ENCODE measurements around the gene TRMT1. TPM values are rescaled to one million over a fixed set of nuclear protein-coding genes. Genes with fewer than 3 reads are reported as not detected.
A peak's percentile ranks its signal among the peaks of the same experiment; 100 is the strongest.

TRMT1 gene
- total RNA-seq, 1 experiment from 2014 or later = 36.5 TPM

DNA sequence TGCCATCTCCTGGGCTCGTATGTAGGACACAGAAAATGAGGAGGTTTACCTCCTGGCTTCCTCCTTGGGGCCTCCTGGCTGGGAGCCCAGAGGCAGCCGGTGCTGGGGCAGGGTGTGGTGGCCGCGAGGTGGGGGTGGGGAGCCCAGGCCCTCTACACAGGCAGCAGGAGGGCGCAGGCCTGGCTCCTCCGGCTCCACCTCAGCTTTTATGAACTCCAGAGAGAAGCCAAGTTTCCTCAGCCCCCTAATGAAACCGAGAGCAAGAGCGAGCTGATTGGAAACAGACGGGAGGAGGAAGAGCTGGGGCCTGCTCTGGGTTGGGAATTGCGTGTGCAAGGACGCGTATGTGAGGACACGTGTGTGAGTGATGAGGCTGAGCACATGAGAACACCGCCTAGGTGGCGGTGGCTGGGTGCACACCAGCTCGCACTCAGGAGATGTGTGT is 37.0 kb downstream of the TRMT1 start:
- Mint-ChIP-seq H3K27me3 (ENCODE audit: unreplicated experiment) (no peaks in the 10 kb centered on the region), H3K4me3 (ENCODE audit: low read depth, unreplicated experiment) (no peak overlapping the region), H3K9me3 (ENCODE audit: low read depth, unreplicated experiment) (no peaks in the 10 kb centered on the region), H3K27ac (ENCODE audit: unreplicated experiment) (no peak overlapping the region), H3K36me3 (ENCODE audit: insufficient read depth, unreplicated experiment) (peaks cover 5% of the 10 kb centered on the region), H3K4me1 (ENCODE audit: low read depth, unreplicated experiment) (peaks cover 21% of the 10 kb centered on the region)
- DNase-seq = peak; percentile 59
- no TSS peak for BruUV-seq (replicated peaks)
- TF ChIP-seq, protein P1, sequence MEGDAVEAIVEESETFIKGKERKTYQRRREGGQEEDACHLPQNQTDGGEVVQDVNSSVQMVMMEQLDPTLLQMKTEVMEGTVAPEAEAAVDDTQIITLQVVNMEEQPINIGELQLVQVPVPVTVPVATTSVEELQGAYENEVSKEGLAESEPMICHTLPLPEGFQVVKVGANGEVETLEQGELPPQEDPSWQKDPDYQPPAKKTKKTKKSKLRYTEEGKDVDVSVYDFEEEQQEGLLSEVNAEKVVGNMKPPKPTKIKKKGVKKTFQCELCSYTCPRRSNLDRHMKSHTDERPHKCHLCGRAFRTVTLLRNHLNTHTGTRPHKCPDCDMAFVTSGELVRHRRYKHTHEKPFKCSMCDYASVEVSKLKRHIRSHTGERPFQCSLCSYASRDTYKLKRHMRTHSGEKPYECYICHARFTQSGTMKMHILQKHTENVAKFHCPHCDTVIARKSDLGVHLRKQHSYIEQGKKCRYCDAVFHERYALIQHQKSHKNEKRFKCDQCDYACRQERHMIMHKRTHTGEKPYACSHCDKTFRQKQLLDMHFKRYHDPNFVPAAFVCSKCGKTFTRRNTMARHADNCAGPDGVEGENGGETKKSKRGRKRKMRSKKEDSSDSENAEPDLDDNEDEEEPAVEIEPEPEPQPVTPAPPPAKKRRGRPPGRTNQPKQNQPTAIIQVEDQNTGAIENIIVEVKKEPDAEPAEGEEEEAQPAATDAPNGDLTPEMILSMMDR (IDR thresholded peaks at IDR 0.05; ENCODE audit: unreplicated experiment) = no peak
- CTCF ChIA-PET = interaction anchor here (0.6 kb wide), 1 partner anchor 194 kb away, joined by 3 read pairs; no protein-coding TSS in a partner anchor
- intact Hi-C loops (cut with micrococcal nuclease; ENCODE audit: unreplicated experiment) = no loop called here

DNA sequence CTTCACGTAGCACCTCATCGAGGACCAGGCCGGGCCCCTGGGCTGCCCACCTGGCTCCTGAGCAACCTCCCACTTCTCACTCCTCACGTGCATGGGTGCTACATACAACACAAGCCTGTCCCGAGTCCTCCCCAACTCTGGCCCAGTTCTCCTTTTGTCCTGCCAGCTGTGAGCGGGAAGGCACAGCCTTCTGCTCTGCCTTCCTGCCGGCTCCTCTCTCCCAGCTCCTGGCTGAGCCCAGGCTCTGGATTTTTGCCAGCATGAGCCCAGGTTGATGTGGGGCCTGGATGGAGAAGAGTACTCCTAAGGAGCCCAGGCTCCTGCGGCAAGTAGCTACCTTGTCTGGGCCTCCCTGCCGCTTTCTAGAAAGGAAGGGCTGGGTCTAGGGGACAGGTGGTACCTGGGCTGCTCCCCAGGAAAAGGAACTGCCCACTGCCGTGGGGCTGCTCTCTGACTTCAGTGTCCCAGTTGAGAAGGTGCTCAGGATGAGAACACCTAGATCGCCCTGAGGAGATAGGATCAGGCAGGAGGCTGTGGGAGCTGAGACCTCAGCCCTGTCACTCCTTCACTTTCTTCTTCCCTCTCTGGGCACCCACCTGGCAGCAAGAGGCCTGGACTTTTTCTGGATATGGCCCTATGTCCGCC is 37.5 kb downstream of the TRMT1 start:
- CTCF ChIA-PET = interaction anchor here (0.8 kb wide), 1 partner anchor 94 kb away, joined by 3 read pairs; no protein-coding TSS in a partner anchor
- Mint-ChIP-seq H3K27me3 (ENCODE audit: unreplicated experiment) (no peaks in the 10 kb centered on the region), H3K4me3 (ENCODE audit: low read depth, unreplicated experiment) (no peak overlapping the region), H3K36me3 (ENCODE audit: insufficient read depth, unreplicated experiment) (peaks cover 5% of the 10 kb centered on the region), H3K9me3 (ENCODE audit: low read depth, unreplicated experiment) (no peaks in the 10 kb centered on the region), H3K27ac (ENCODE audit: unreplicated experiment) (no peak overlapping the region), H3K4me1 (ENCODE audit: low read depth, unreplicated experiment) (peaks cover 21% of the 10 kb centered on the region)
- TF ChIP-seq, protein P1 (IDR thresholded peaks at IDR 0.05; ENCODE audit: unreplicated experiment) = no peak
- BruUV-seq (replicated peaks) = no TSS peak
- no peak for DNase-seq
- intact Hi-C loops (cut with micrococcal nuclease; ENCODE audit: unreplicated experiment) = no loop called here

DNA sequence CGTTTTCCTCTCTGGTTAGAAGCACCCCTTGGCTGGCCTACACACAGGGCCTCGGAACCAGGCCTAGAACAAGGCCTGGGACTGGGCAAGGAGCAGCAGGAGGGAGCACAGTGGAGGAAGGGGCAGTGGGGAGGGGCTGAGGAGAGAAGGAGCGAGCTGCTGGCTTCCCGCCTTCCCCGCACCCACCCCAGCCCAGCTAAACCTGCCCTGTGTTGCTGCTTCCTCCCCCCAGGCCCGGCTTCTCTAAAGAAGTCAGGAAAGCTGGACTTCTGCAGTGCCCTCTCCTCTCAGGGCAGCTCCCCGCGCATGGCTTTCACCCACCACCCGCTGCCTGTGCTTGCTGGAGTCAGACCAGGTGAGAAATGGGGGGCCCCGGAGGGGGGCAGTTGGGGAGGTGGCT is 38.2 kb downstream of the TRMT1 start:
- H3K36me3 Mint-ChIP-seq (ENCODE audit: insufficient read depth, unreplicated experiment) = peaks cover 5% of the 10 kb centered on the region
- no TSS peak for BruUV-seq (replicated peaks)
- CTCF ChIA-PET = interaction anchor here (0.8 kb wide), 1 partner anchor 94 kb away, joined by 3 read pairs; no protein-coding TSS in a partner anchor

DNA sequence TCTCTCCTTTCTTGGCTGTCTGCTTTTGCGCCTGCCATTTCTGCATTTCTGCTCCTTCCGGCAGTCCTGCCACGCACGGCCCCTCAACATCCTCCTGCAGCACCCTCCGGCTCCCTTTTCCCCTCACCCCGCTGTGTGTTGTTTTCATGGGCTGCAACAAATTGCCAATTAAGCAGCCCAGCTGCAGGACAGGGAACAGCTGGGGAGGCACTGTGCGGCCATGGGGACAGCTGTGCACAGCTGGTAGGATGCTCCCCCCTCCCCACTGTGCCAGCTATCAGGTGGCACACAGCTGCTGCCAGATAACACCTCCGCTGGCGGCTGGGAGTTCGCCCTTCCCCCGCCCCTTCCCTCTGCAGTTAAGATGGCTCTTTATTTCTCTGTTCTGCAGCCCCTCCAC is 39.3 kb downstream of the TRMT1 start:
- Mint-ChIP-seq H3K4me3 (ENCODE audit: low read depth, unreplicated experiment) (no peak overlapping the region), H3K27me3 (ENCODE audit: unreplicated experiment) (no peaks in the 10 kb centered on the region), H3K9me3 (ENCODE audit: low read depth, unreplicated experiment) (no peaks in the 10 kb centered on the region), H3K27ac (ENCODE audit: unreplicated experiment) (no peak overlapping the region), H3K4me1 (ENCODE audit: low read depth, unreplicated experiment) (peaks cover 11% of the 10 kb centered on the region), H3K36me3 (ENCODE audit: insufficient read depth, unreplicated experiment) (peaks cover 5% of the 10 kb centered on the region)
- intact Hi-C loops (cut with micrococcal nuclease; ENCODE audit: unreplicated experiment) = no loop called here
- TF ChIP-seq, protein P1 (IDR thresholded peaks at IDR 0.05; ENCODE audit: unreplicated experiment) = no peak
- no peak for DNase-seq
- CTCF ChIA-PET = no interaction called here
- no TSS peak for BruUV-seq (replicated peaks)

More for the DNA sequence above, 38.2 kb downstream of the TRMT1 start:
- Mint-ChIP-seq H3K27me3 (ENCODE audit: unreplicated experiment) (no peaks in the 10 kb centered on the region), H3K4me3 (ENCODE audit: low read depth, unreplicated experiment) (no peak overlapping the region), H3K4me1 (ENCODE audit: low read depth, unreplicated experiment) (peaks cover 21% of the 10 kb centered on the region), H3K27ac (ENCODE audit: unreplicated experiment) (no peak overlapping the region), H3K9me3 (ENCODE audit: low read depth, unreplicated experiment) (no peaks in the 10 kb centered on the region)
- no peak for DNase-seq
- TF ChIP-seq, protein P1 (IDR thresholded peaks at IDR 0.05; ENCODE audit: unreplicated experiment) = no peak
- intact Hi-C loops (cut with micrococcal nuclease; ENCODE audit: unreplicated experiment) = no loop called here
